ENCODE results near the gene PTPN2.

Gene PTPN2

DNA sequence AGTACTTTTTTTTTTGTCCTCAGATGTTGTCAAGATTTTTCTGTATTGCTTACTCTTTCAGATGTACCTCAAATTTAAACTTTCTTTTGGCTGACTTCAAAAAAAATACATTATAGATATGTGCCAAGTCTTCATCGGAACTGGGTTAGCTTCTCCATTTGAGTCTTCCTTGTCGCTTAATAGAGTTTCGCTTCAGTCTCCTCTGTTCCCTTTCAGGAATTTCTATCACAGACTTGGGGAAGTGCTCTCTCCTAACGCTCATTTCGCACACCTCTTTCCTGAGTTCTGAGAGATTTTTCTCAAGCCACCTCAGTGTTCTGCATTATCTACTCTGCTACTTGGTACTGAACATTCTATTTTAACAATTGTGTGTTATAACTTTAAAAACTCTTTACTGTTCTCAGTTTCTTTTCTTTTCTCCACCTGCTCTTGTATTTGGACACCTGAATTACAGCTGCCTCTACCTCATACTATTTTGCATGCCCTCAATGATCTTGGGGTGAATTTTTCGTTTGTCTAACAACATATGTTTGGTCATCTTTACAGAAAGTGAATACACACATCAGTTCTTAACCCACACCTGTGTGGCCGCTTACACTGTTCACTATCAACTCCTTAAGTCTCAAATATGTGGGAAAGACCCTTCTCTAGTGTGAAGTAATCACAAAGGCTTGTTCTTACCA, 16.5 kb downstream of the PTPN2 start:
- Histone ChIP-seq H3K79me2 (ENCODE audit: low read length) (peaks cover 77% of the 10 kb centered on the region), H4K20me1 (ENCODE audit: insufficient read depth, low read length) (peaks cover 21% of the 10 kb centered on the region), H3K4me2 (ENCODE audit: low read length) (0 out of 2 replicates have a peak overlapping the region, but pooled peaks have one; percentile 3), H3K27me3 (ENCODE audit: low read depth, low read length) (no peaks in the 10 kb centered on the region), H3K9ac (ENCODE audit: low read length) (no peak overlapping the region), H3K9me3 (ENCODE audit: insufficient read depth, low read length) (peaks cover 3% of the 10 kb centered on the region; the same call in 1 of the 2 replicates), H3K4me1 (ENCODE audit: low read length) (peaks cover 8% of the 10 kb centered on the region), H3K36me3 (replicated peaks; ENCODE audit: low read depth, low read length) (peaks cover 6% of the 10 kb centered on the region), H2AFZ (ENCODE audit: low read depth, low read length) (no peak overlapping the region), H3K4me3 (ENCODE audit: low read length) (no peak overlapping the region), H3K27ac (ENCODE audit: low read length) (no peak overlapping the region)
- TF ChIP-seq EZH2phosphoT487 (IDR thresholded peaks at IDR 0.05; ENCODE audit: low read depth) = no peak
- TF ChIP-seq, protein P1, sequence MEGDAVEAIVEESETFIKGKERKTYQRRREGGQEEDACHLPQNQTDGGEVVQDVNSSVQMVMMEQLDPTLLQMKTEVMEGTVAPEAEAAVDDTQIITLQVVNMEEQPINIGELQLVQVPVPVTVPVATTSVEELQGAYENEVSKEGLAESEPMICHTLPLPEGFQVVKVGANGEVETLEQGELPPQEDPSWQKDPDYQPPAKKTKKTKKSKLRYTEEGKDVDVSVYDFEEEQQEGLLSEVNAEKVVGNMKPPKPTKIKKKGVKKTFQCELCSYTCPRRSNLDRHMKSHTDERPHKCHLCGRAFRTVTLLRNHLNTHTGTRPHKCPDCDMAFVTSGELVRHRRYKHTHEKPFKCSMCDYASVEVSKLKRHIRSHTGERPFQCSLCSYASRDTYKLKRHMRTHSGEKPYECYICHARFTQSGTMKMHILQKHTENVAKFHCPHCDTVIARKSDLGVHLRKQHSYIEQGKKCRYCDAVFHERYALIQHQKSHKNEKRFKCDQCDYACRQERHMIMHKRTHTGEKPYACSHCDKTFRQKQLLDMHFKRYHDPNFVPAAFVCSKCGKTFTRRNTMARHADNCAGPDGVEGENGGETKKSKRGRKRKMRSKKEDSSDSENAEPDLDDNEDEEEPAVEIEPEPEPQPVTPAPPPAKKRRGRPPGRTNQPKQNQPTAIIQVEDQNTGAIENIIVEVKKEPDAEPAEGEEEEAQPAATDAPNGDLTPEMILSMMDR (IDR thresholded peaks at IDR 0.05; ENCODE audit: low read depth, low read length) = no peak

- Histone ChIP-seq H3K4me1 (ENCODE audit: low read length) (peaks cover 17% of the 10 kb centered on the region), H4K20me1 (ENCODE audit: insufficient read depth, low read length) (peaks cover 40% of the 10 kb centered on the region), H2AFZ (ENCODE audit: low read depth, low read length) (no peak overlapping the region), H3K27ac (ENCODE audit: low read length) (no peak overlapping the region), H3K4me2 (ENCODE audit: low read length) (no peak overlapping the region), H3K9ac (ENCODE audit: low read length) (no peak overlapping the region), H3K79me2 (ENCODE audit: low read length) (peaks cover 87% of the 10 kb centered on the region), H3K9me3 (ENCODE audit: insufficient read depth, low read length) (no peaks in the 10 kb centered on the region), H3K36me3 (replicated peaks; ENCODE audit: low read depth, low read length) (no peaks in the 10 kb centered on the region), H3K4me3 (ENCODE audit: low read length) (no peak overlapping the region), H3K27me3 (ENCODE audit: low read depth, low read length) (no peaks in the 10 kb centered on the region)
- TF ChIP-seq, protein P1 (IDR thresholded peaks at IDR 0.05; ENCODE audit: low read depth, low read length) = no peak
- TF ChIP-seq EZH2phosphoT487 (IDR thresholded peaks at IDR 0.05; ENCODE audit: low read depth) = no peak
Measured at GRCh38 chr18:12863687-12864216, 20.3 kb downstream of the PTPN2 start.

DNA sequence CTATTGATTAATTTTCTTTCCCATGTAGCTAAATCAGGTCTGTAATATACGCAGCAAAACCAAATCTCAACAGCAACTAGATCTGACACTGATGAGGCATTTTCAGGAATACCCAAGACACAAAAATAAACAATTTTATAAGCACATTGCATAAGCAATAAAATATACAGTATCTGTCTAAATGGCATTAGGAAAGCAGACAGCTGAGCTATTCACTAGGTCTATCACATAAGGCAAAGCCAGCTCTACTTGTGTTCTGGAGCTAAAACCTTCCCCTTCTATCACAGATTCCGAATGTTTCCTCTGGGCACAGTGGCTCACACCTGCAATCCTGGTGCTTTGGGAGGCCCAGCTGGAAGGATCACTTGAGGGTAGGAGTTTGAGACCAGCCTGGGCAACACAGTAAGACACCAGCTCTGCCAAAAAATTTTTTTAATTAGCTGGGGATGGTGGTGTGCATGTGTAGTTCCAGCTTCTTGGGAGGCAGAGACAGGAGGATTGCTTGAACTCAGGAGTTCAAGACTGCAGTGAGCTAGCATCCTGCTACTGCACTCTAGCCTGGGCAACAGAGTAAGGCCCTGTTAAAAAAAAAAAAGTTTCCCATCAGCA, 21.1 kb downstream of the PTPN2 start:
- Histone ChIP-seq H3K36me3 (replicated peaks; ENCODE audit: low read depth, low read length) (peaks cover 3% of the 10 kb centered on the region), H3K27ac (ENCODE audit: low read length) (no peak overlapping the region), H2AFZ (ENCODE audit: low read depth, low read length) (no peak overlapping the region), H3K4me3 (ENCODE audit: low read length) (no peak overlapping the region), H3K4me1 (ENCODE audit: low read length) (peaks cover 16% of the 10 kb centered on the region), H3K9ac (ENCODE audit: low read length) (no peak overlapping the region), H4K20me1 (ENCODE audit: insufficient read depth, low read length) (peaks cover 38% of the 10 kb centered on the region), H3K79me2 (ENCODE audit: low read length) (peaks cover 83% of the 10 kb centered on the region), H3K27me3 (ENCODE audit: low read depth, low read length) (no peaks in the 10 kb centered on the region), H3K9me3 (ENCODE audit: insufficient read depth, low read length) (no peaks in the 10 kb centered on the region), H3K4me2 (ENCODE audit: low read length) (no peak overlapping the region)
- TF ChIP-seq, protein P1 (IDR thresholded peaks at IDR 0.05; ENCODE audit: low read depth, low read length) = no peak

GRCh38 chr18:12862467-12862866, 21.6 kb downstream of the PTPN2 start:
- H3K9me3 ChIP-seq (ENCODE audit: insufficient read depth, low read length) = no peaks in the 10 kb centered on the region
- H3K4me3 ChIP-seq (ENCODE audit: low read length) = no peak overlapping the region
- no peak overlapping the region for H3K4me2 ChIP-seq (ENCODE audit: low read length)
- H3K79me2 ChIP-seq (ENCODE audit: low read length) = peaks cover 83% of the 10 kb centered on the region
- H3K9ac ChIP-seq (ENCODE audit: low read length) = no peak overlapping the region
- H3K36me3 ChIP-seq (replicated peaks; ENCODE audit: low read depth, low read length) = peaks cover 3% of the 10 kb centered on the region
- no peak overlapping the region for H3K27ac ChIP-seq (ENCODE audit: low read length)
- TF ChIP-seq, protein P1 (IDR thresholded peaks at IDR 0.05; ENCODE audit: low read depth, low read length) = no peak
- no peak for TF ChIP-seq EZH2phosphoT487 (IDR thresholded peaks at IDR 0.05; ENCODE audit: low read depth)
- peaks cover 33% of the 10 kb centered on the region for H4K20me1 ChIP-seq (ENCODE audit: insufficient read depth, low read length)
- H3K27me3 ChIP-seq (ENCODE audit: low read depth, low read length) = no peaks in the 10 kb centered on the region
- H3K4me1 ChIP-seq (ENCODE audit: low read length) = peaks cover 13% of the 10 kb centered on the region
- H2AFZ ChIP-seq (ENCODE audit: low read depth, low read length) = no peak overlapping the region
